Body of pancreas (tissue), 4 donors: ENCODE data around the gene SCYGR2.

Source experiments
- POLR2A ChIP-seq, 3 donors: fragments of 450-650 bp; IDR thresholded peaks; one replicate each; pipeline ENCODE4 v1.6.1; 2016; ENCODE audit warnings: antibody characterized with exemption in 3 of 3, mild to moderate bottlenecking in 2 of 3
- TF ChIP-seq, protein P1 (sequence below), 7 experiments: fragments of 450-650 bp in 4 of 7; fragments of 200-600 bp in 3 of 7; sonication (generic) in 3 of 7; IDR thresholded peaks; one replicate each; pipeline ENCODE4 v1.5.1; 2016 to 2019; ENCODE audit warnings: antibody characterized with exemption in 7 of 7

DNA sequence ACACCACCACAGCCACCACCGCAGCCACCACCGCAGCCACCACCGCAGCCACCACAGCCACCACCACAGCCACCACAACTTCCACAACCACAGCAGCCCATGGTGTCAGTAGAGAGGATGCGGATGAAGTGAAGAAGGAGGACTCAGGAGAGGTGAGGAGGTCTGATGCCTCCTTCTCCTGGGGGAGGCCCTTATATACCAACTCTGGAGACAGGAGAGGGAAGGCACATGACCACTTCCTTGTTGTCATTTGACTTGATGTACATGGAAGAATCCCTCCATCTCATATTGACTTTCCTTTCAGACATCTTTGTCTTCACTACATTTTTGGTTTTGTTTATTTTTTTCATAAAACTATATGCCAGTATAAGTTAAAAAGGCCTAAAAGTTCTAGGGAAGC, 16.0 kb downstream of the SCYGR2 start, which contains the start of gene SCYGR3:
- TF ChIP-seq, protein P1, sequence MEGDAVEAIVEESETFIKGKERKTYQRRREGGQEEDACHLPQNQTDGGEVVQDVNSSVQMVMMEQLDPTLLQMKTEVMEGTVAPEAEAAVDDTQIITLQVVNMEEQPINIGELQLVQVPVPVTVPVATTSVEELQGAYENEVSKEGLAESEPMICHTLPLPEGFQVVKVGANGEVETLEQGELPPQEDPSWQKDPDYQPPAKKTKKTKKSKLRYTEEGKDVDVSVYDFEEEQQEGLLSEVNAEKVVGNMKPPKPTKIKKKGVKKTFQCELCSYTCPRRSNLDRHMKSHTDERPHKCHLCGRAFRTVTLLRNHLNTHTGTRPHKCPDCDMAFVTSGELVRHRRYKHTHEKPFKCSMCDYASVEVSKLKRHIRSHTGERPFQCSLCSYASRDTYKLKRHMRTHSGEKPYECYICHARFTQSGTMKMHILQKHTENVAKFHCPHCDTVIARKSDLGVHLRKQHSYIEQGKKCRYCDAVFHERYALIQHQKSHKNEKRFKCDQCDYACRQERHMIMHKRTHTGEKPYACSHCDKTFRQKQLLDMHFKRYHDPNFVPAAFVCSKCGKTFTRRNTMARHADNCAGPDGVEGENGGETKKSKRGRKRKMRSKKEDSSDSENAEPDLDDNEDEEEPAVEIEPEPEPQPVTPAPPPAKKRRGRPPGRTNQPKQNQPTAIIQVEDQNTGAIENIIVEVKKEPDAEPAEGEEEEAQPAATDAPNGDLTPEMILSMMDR (IDR thresholded peaks at IDR 0.05), result no peak
- no peak for TF ChIP-seq POLR2A (IDR thresholded peaks at IDR 0.05)
